CD4-positive, alpha-beta T cell (primary cell): Measurements from ENCODE around the gene FBLN1. TPM values are rescaled to one million over a fixed set of nuclear protein-coding genes. Genes with fewer than 3 reads are reported as not detected.

Source experiments
- ATAC-seq: fragments of 200-7000 bp; cut with Tn5 transposase; one replicate; pipeline ENCODE4 v1.10.0; 2022; ENCODE audit warnings: mild to moderate bottlenecking; ENCODE audit not compliant: poor library complexity
- CTCF ChIA-PET: fragments of 350-600 bp; sonication (Branson Sonifier 250); formaldehyde crosslinking; loops from one replicate; lab custom pipeline; 2021; ENCODE audit warnings: antibody characterized with exemption, inconsistent platforms; lab: Charles Lee
- POLR2A ChIA-PET: fragments of 350-600 bp; sonication (Branson Sonifier 250); formaldehyde crosslinking; loops from one replicate; lab custom pipeline; 2021; ENCODE audit warnings: antibody characterized with exemption, inconsistent platforms; lab: Charles Lee
- DNase-seq, 14 experiments: peaks; one replicate each; pipeline ENCODE4 v3.0.0-alpha.2; 2013 to 2020; ENCODE audit warnings: mixed read lengths in 2 of 14
- H3K27ac ChIP-seq, 2 donors: one replicate each; pipeline versions ENCODE4 v1.5.1 to v1.7.0; 2013; ENCODE audit warnings: low read length in 2 of 2, low read depth in 1 of 2, mild to moderate bottlenecking in 1 of 2
- H3K27me3 ChIP-seq, 2 experiments: 1 replicate in 1 of 2; 2 replicates in 1 of 2; pipeline versions ENCODE4 v1.6.1 to v1.7.0; 2013; ENCODE audit warnings: low read length in 2 of 2, control low read depth in 1 of 2, mild to moderate bottlenecking in 1 of 2, moderate library complexity in 1 of 2; ENCODE audit not compliant: insufficient read depth in 2 of 2, control insufficient read depth in 1 of 2
- H3K36me3 ChIP-seq: one replicate; pipeline ENCODE4 v1.6.1; 2013; ENCODE audit warnings: low read length, control low read depth; ENCODE audit not compliant: insufficient read depth
- H3K4me1 ChIP-seq: one replicate; pipeline ENCODE4 v1.6.1; 2013; ENCODE audit warnings: low read length, control low read depth; ENCODE audit not compliant: insufficient read depth
- H3K4me3 ChIP-seq: one replicate; pipeline ENCODE4 v1.5.1; 2013; ENCODE audit warnings: mild to moderate bottlenecking, low read length, moderate library complexity
- H3K9me3 ChIP-seq, 2 experiments: 1 replicate in 1 of 2; 2 replicates in 1 of 2; pipeline versions ENCODE4 v1.6.1 to v1.7.0; 2013; ENCODE audit warnings: low read length in 2 of 2, mild to moderate bottlenecking in 2 of 2, control low read depth in 1 of 2, moderate library complexity in 1 of 2; ENCODE audit not compliant: control insufficient read depth in 1 of 2, insufficient read depth in 1 of 2
- H3K27ac Mint-ChIP-seq: one replicate; pipeline ENCODE4 v1.8.0; 2020; ENCODE audit warnings: mixed read lengths
- H3K27me3 Mint-ChIP-seq: one replicate; pipeline ENCODE4 v1.8.0; 2021; ENCODE audit warnings: mixed read lengths
- H3K36me3 Mint-ChIP-seq: one replicate; pipeline ENCODE4 v1.8.0; 2021; ENCODE audit warnings: low read depth, mixed read lengths
- H3K4me1 Mint-ChIP-seq: one replicate; pipeline ENCODE4 v1.8.0; 2021; ENCODE audit warnings: low read depth, mixed read lengths
- H3K4me3 Mint-ChIP-seq: one replicate; pipeline ENCODE4 v1.8.0; 2020; ENCODE audit warnings: mild to moderate bottlenecking, mixed read lengths
- H3K9me3 Mint-ChIP-seq: one replicate; pipeline ENCODE4 v1.8.0; 2020; ENCODE audit warnings: mixed read lengths
- CTCF ChIP-seq: fragments of 200-600 bp; IDR thresholded peaks from one replicate; pipeline ENCODE4 v1.8.0; 2022; ENCODE audit warnings: antibody characterized with exemption, mild to moderate bottlenecking
- intact Hi-C, 2 experiments: fragments of 100-400 bp; cut with DNase I in 1 of 2; cut with micrococcal nuclease in 1 of 2; formaldehyde crosslinking; loops; one replicate each; pipeline versions ENCODE4 v1.15.1 to v1.9.0; 2023 to 2025; cut with DNase I, micrococcal nuclease
- total RNA-seq, 174 experiments: library from RNA in 2 of 174; stranded (reverse) in 2 of 174; gene quantifications; one replicate each; pipeline ENCODE4 v1.2.3 and lab custom pipeline; 2021 to 2026

Gene FBLN1
- total RNA-seq, 2 experiments from 2014 or later = not detected

GRCh38 chr22:45529105-45529504 is 26.4 kb downstream of the FBLN1 start:
- DNase-seq = no peak
- POLR2A ChIA-PET = no interaction called here
- no peaks in the 10 kb centered on the region for H3K27me3 ChIP-seq
- no peak for TF ChIP-seq CTCF
- Mint-ChIP-seq H3K9me3 (no peaks in the 10 kb centered on the region), H3K4me3 (no peak overlapping the region), H3K4me1 (no peaks in the 10 kb centered on the region), H3K36me3 (no peaks in the 10 kb centered on the region), H3K27me3 (peaks cover 4% of the 10 kb centered on the region), H3K27ac (no peak overlapping the region)
- no peaks in the 10 kb centered on the region for H3K4me1 ChIP-seq
- CTCF ChIA-PET = no interaction called here
- H3K36me3 ChIP-seq = no peaks in the 10 kb centered on the region
- H3K4me3 ChIP-seq = no peak overlapping the region
- no peak for ATAC-seq
- intact Hi-C loops = no loop called here
- H3K27ac ChIP-seq = no peak overlapping the region
- peaks cover 0 to 8% of the 10 kb centered on the region in 2 experiments for H3K9me3 ChIP-seq

GRCh38 chr22:45529971-45530575 is 27.4 kb downstream of the FBLN1 start:
- Mint-ChIP-seq H3K27ac (no peak overlapping the region), H3K36me3 (no peaks in the 10 kb centered on the region), H3K4me1 (no peaks in the 10 kb centered on the region), H3K27me3 (peaks cover 4% of the 10 kb centered on the region), H3K4me3 (no peak overlapping the region), H3K9me3 (no peaks in the 10 kb centered on the region)
- TF ChIP-seq CTCF = no peak
- CTCF ChIA-PET = no interaction called here
- Histone ChIP-seq H3K27ac (no peak overlapping the region), H3K36me3 (no peaks in the 10 kb centered on the region), H3K4me3 (no peak overlapping the region), H3K4me1 (no peaks in the 10 kb centered on the region), H3K9me3 (peaks cover 0 to 8% of the 10 kb centered on the region in 2 experiments), H3K27me3 (no peaks in the 10 kb centered on the region)
- DNase-seq = no peak
- POLR2A ChIA-PET = no interaction called here
- no peak for ATAC-seq
- intact Hi-C loops = no loop called here

GRCh38 chr22:45531441-45532234 is 29.0 kb downstream of the FBLN1 start:
- Mint-ChIP-seq H3K27ac (no peak overlapping the region), H3K4me3 (no peak overlapping the region), H3K36me3 (no peaks in the 10 kb centered on the region), H3K27me3 (peaks cover 4% of the 10 kb centered on the region), H3K9me3 (no peaks in the 10 kb centered on the region), H3K4me1 (no peaks in the 10 kb centered on the region)
- ATAC-seq (no peak), DNase-seq (no peak)
- Histone ChIP-seq H3K27me3 (no peaks in the 10 kb centered on the region), H3K4me3 (no peak overlapping the region), H3K36me3 (no peaks in the 10 kb centered on the region), H3K4me1 (no peaks in the 10 kb centered on the region), H3K9me3 (peaks cover 0 to 8% of the 10 kb centered on the region in 2 experiments), H3K27ac (no peak overlapping the region)
- intact Hi-C loops = no loop called here
- no peak for TF ChIP-seq CTCF
- ChIA-PET CTCF (no interaction called here), POLR2A (no interaction called here)
